OCI-LY7 (cell line): ENCODE measurements around the gene OR13A1. TPM values are rescaled to one million over a fixed set of nuclear protein-coding genes. Genes with fewer than 3 reads are reported as not detected.
"Not testable (repeated sequence)": the region's sequence is repeated elsewhere in the genome, so short reads cannot be mapped to it uniquely, and the experiment has no call there.

ENCODE experiments used
- BruUV-seq: library from RNA; stranded (reverse); fragments of 400-500 nt; replicated peaks from 2 replicates; lab custom pipeline; 2021; lab: Mats Ljungman, UMichigan
- CTCF ChIA-PET: fragments of 300-600 bp; sonication (Branson Sonifier 250); formaldehyde crosslinking; loops from one replicate; lab custom pipeline; 2022; ENCODE audit warnings: antibody characterized with exemption; ENCODE audit not compliant: unreplicated experiment; lab: Charles Lee
- POLR2A ChIA-PET: fragments of 300-600 bp; sonication (Branson Sonifier 250); formaldehyde crosslinking; loops from one replicate; lab custom pipeline; 2022; ENCODE audit warnings: antibody characterized with exemption; lab: Charles Lee
- DNase-seq: peaks from one replicate; pipeline ENCODE4 v3.0.0-alpha.2; 2015; ENCODE audit warnings: low spot score
- H2AFZ ChIP-seq: fragments of 200-600 bp; sonication (generic), shearing (Covaris generic); 2 replicates; pipeline ENCODE4 v1.6.1; 2014; ENCODE audit warnings: mild to moderate bottlenecking, antibody characterized with exemption, low read length, moderate library complexity
- H3K27ac ChIP-seq: fragments of 200-600 bp; sonication (generic); 2 replicates; pipeline ENCODE4 v1.5.1; 2014; ENCODE audit warnings: mixed run types, low read depth, mild to moderate bottlenecking, moderate library complexity, low read length, inconsistent platforms; ENCODE audit not compliant: poor library complexity, severe bottlenecking
- H3K36me3 ChIP-seq: fragments of 200-600 bp; sonication (generic); 2 replicates; pipeline ENCODE4 v1.6.1; 2014; ENCODE audit warnings: mild to moderate bottlenecking, antibody characterized with exemption, low read length, moderate library complexity, mixed read lengths; ENCODE audit not compliant: insufficient read depth
- H3K4me1 ChIP-seq: fragments of 200-600 bp; sonication (generic); 2 replicates; pipeline ENCODE4 v1.5.1; 2014; ENCODE audit warnings: mild to moderate bottlenecking, low read length; ENCODE audit not compliant: insufficient read depth, poor library complexity, severe bottlenecking
- H3K4me2 ChIP-seq: fragments of 200-600 bp; sonication (generic); 2 replicates; pipeline ENCODE4 v1.6.1; 2014; ENCODE audit warnings: mild to moderate bottlenecking, low read length
- H3K4me3 ChIP-seq: fragments of 200-600 bp; sonication (generic); 2 replicates; pipeline ENCODE4 v1.5.1; 2014; ENCODE audit warnings: mild to moderate bottlenecking, low read depth, low read length; ENCODE audit not compliant: poor library complexity, severe bottlenecking
- H3K79me2 ChIP-seq: fragments of 200-600 bp; sonication (generic); 2 replicates; pipeline ENCODE4 v1.6.1; 2016; ENCODE audit warnings: low read depth, mild to moderate bottlenecking, low read length, moderate library complexity, mixed read lengths; ENCODE audit not compliant: insufficient read depth
- H3K9me2 ChIP-seq: fragments of 200-600 bp; sonication (generic); 2 replicates; pipeline ENCODE4 v1.6.1; 2016; ENCODE audit warnings: mild to moderate bottlenecking, low read length, mixed read lengths; ENCODE audit not compliant: insufficient read depth
- H3K9me3 ChIP-seq: fragments of 200-600 bp; sonication (generic); 2 replicates; pipeline ENCODE4 v1.6.1; 2014; ENCODE audit warnings: mild to moderate bottlenecking, mixed run types, low read length, mixed read lengths
- H4K20me1 ChIP-seq: fragments of 200-600 bp; sonication (generic); 2 replicates; pipeline ENCODE4 v1.6.1; 2014; ENCODE audit warnings: mild to moderate bottlenecking, antibody characterized with exemption, low read length, moderate library complexity, mixed read lengths; ENCODE audit not compliant: insufficient read depth
- CTCF ChIP-seq: fragments of 200-600 bp; sonication (generic); conservative IDR thresholded peaks from 2 replicates; pipeline ENCODE4 v1.5.1; 2014; ENCODE audit warnings: mild to moderate bottlenecking, antibody characterized with exemption, low read length, moderate library complexity, mixed read lengths
- EZH2phosphoT487 ChIP-seq: fragments of 200-600 bp; sonication (generic); IDR thresholded peaks from 2 replicates; pipeline ENCODE4 v1.6.1; 2018; ENCODE audit warnings: low read depth, borderline replicate concordance, mild to moderate bottlenecking, mixed run types, antibody characterized with exemption, low read length, moderate library complexity, mixed read lengths
- intact Hi-C: fragments of 100-400 bp; cut with micrococcal nuclease; formaldehyde crosslinking; loops from one replicate; pipeline ENCODE4 v1.10.0; 2022; ENCODE audit not compliant: unreplicated experiment
- total RNA-seq, 2 experiments: library from RNA; depleted of rRNA in 1 of 2; stranded (reverse); fragments of >200 nt in 1 of 2; shearing (Covaris generic) in 1 of 2; gene quantifications; 2 replicates each; pipeline ENCODE4 v1.2.3, GENCODE V29; 2014 to 2022

OR13A1 gene
- total RNA-seq, 2 experiments from 2014 or later = 14.4 to 17.4 TPM

- Histone ChIP-seq H4K20me1 (no peaks in the 10 kb centered on the region), H3K4me2 (no peak overlapping the region), H3K9me3 (peaks cover 24% of the 10 kb centered on the region), H3K9me2 (no peaks in the 10 kb centered on the region), H3K4me1 (peaks cover 65% of the 10 kb centered on the region), H3K4me3 (no peak overlapping the region), H3K27ac (no peak overlapping the region), H2AFZ (no peak overlapping the region), H3K36me3 (peaks cover 89% of the 10 kb centered on the region), H3K79me2 (peaks cover 65% of the 10 kb centered on the region)
- no peak for TF ChIP-seq EZH2phosphoT487
- TF ChIP-seq CTCF = no peak
- no TSS peak for BruUV-seq
- DNase-seq = no peak
- ChIA-PET POLR2A (interaction anchor here (0.9 kb wide), 1 partner anchor 51 kb away, joined by 3 read pairs; no protein-coding TSS in a partner anchor), CTCF (no interaction called here)
- intact Hi-C loops = no loop called here
Measured at GRCh38 chr10:45355494-45355893, 40.1 kb upstream of the OR13A1 start.

GRCh38 chr10:45354261-45354660 is 38.9 kb upstream of the OR13A1 start:
- POLR2A ChIA-PET = interaction anchor here (0.9 to 1.4 kb wide), 3 partner anchors 9 to 29 kb away, joined by 3 read pairs; no protein-coding TSS in a partner anchor
- no TSS peak for BruUV-seq
- Histone ChIP-seq H2AFZ (no peak overlapping the region), H4K20me1 (no peaks in the 10 kb centered on the region), H3K36me3 (peaks cover 80% of the 10 kb centered on the region), H3K79me2 (peaks cover 52% of the 10 kb centered on the region), H3K4me2 (no peak overlapping the region), H3K4me3 (no peak overlapping the region), H3K9me3 (peaks cover 24% of the 10 kb centered on the region), H3K9me2 (no peaks in the 10 kb centered on the region), H3K27ac (no peak overlapping the region), H3K4me1 (peaks cover 55% of the 10 kb centered on the region)
- TF ChIP-seq CTCF (no peak), EZH2phosphoT487 (no peak)
- intact Hi-C loops = no loop called here
- CTCF ChIA-PET = no interaction called here
- DNase-seq = no peak

- TF ChIP-seq EZH2phosphoT487 = no peak
- no peak overlapping the region for H2AFZ ChIP-seq
- ChIA-PET CTCF (no interaction called here), POLR2A (interaction anchor here (0.6 to 0.9 kb wide), 2 partner anchors 19 to 284 kb away, joined by 3 read pairs; no protein-coding TSS in a partner anchor)
- H3K9me2 ChIP-seq = no peaks in the 10 kb centered on the region
- peaks cover 44% of the 10 kb centered on the region for H3K4me1 ChIP-seq
- H3K4me3 ChIP-seq = no peak overlapping the region
- peaks cover 75% of the 10 kb centered on the region for H3K36me3 ChIP-seq
- no TSS peak for BruUV-seq
- H4K20me1 ChIP-seq = no peaks in the 10 kb centered on the region
- DNase-seq = no peak
- H3K79me2 ChIP-seq = peaks cover 43% of the 10 kb centered on the region
- peaks cover 21% of the 10 kb centered on the region for H3K9me3 ChIP-seq
- no peak overlapping the region for H3K4me2 ChIP-seq
- no peak overlapping the region for H3K27ac ChIP-seq
- intact Hi-C loops = no loop called here
Measured at GRCh38 chr10:45353186-45353585, 37.8 kb upstream of the OR13A1 start.

- CTCF ChIA-PET, intact Hi-C loops, H2AFZ ChIP-seq, BruUV-seq, H3K4me2 ChIP-seq, H3K4me3 ChIP-seq, H3K27ac ChIP-seq, DNase-seq, H3K4me1 ChIP-seq, H3K9me2 ChIP-seq, H3K79me2 ChIP-seq, POLR2A ChIA-PET, H4K20me1 ChIP-seq: not testable (repeated sequence)
- peaks cover 13% of the 10 kb centered on the region for H3K9me3 ChIP-seq
- H3K36me3 ChIP-seq = peaks cover 55% of the 10 kb centered on the region
Measured at GRCh38 chr10:45348196-45348765, 32.9 kb upstream of the OR13A1 start.

- CTCF ChIA-PET, H3K4me2 ChIP-seq, H3K79me2 ChIP-seq, BruUV-seq, H2AFZ ChIP-seq, H3K27ac ChIP-seq, DNase-seq, POLR2A ChIA-PET, H3K4me1 ChIP-seq, H4K20me1 ChIP-seq, H3K4me3 ChIP-seq, intact Hi-C loops, H3K9me2 ChIP-seq: not testable (repeated sequence)
- H3K36me3 ChIP-seq = peaks cover 55% of the 10 kb centered on the region
- H3K9me3 ChIP-seq = peaks cover 13% of the 10 kb centered on the region
Measured at GRCh38 chr10:45347464-45347863, 32.1 kb upstream of the OR13A1 start.
